ENCODE results near the gene NUTM2F. TPM values are rescaled to one million over a fixed set of nuclear protein-coding genes. Genes with fewer than 3 reads are reported as not detected.
"Not testable (repeated sequence)": the region's sequence is repeated elsewhere in the genome, so short reads cannot be mapped to it uniquely, and the experiment has no call there.

Gene NUTM2F
- total and polyA plus RNA-seq, 4 donors = 0.04 TPM; not detected in 3

GRCh38 chr9:94325583-94325982, 2.9 kb downstream of the NUTM2F start:
- not testable (repeated sequence) for H3K9me3 ChIP-seq (ENCODE audit: control insufficient read depth in 4 of 4, insufficient read depth in 3 of 4, low read length in 3 of 4); DNase-seq; H3K4me3 ChIP-seq; H3K36me3 ChIP-seq (ENCODE audit: control insufficient read depth in 4 of 4, insufficient read depth in 4 of 4, low read length in 4 of 4); H3K4me1 ChIP-seq (ENCODE audit: control insufficient read depth in 5 of 5, insufficient read depth in 5 of 5, low read length in 5 of 5); H3K27ac ChIP-seq (ENCODE audit: low read depth in 1 of 2, low read length in 1 of 2); H3K27me3 ChIP-seq (ENCODE audit: control insufficient read depth in 3 of 3, insufficient read depth in 3 of 3, low read length in 2 of 3); ATAC-seq (ENCODE audit: insufficient read depth, low FRiP score); H3K9ac ChIP-seq (ENCODE audit: insufficient read depth in 1 of 2, low read length in 2 of 2)
- 78 to 87% methylated on average over 14 to 15 of the region's 16 CpGs for WGBS, 2 donors

DNA sequence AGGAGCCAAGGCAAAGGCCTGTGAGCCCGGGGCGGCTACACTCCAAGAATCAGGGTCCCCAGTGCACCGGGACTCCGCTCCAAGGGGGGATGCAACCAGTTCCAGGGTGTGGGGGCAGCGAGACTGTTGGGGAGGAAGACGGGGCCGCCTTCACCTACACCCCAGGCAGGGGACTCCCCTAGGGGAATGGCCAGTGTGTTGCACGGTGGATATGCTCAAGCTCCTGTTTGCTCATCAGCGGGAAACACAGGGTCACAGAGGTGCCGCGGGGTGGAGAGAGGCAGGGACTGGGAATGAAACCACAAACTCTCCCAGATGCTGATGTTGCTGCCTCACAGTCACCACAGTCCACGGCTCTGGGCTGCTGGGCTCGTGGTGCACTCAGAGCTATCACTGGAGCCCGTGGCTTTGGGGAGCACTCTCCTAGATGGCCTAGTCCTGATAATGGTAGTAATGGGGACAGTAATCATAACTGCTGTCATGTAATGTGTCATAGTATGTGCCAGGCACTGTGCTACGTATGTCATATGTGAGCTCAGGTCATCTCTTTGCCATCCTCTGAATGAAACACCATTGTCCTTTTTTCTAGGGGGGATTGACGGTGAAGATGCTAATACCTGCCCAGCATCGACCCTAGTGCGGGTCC, 5.2 kb downstream of the NUTM2F start:
- not testable (repeated sequence) for H3K9ac ChIP-seq (ENCODE audit: insufficient read depth in 1 of 2, low read length in 2 of 2); H3K27ac ChIP-seq (ENCODE audit: low read depth in 1 of 2, low read length in 1 of 2); H3K4me1 ChIP-seq (ENCODE audit: control insufficient read depth in 5 of 5, insufficient read depth in 5 of 5, low read length in 5 of 5); H3K4me3 ChIP-seq; H3K36me3 ChIP-seq (ENCODE audit: control insufficient read depth in 4 of 4, insufficient read depth in 4 of 4, low read length in 4 of 4); ATAC-seq (ENCODE audit: insufficient read depth, low FRiP score); H3K27me3 ChIP-seq (ENCODE audit: control insufficient read depth in 3 of 3, insufficient read depth in 3 of 3, low read length in 2 of 3); H3K9me3 ChIP-seq (ENCODE audit: control insufficient read depth in 4 of 4, insufficient read depth in 3 of 4, low read length in 3 of 4); DNase-seq
- WGBS, 2 donors = 86 to 91% methylated on average over 12 to 13 of the region's 18 CpGs

- ATAC-seq (ENCODE audit: insufficient read depth, low FRiP score); H3K9ac ChIP-seq (ENCODE audit: insufficient read depth in 1 of 2, low read length in 2 of 2); H3K27me3 ChIP-seq (ENCODE audit: control insufficient read depth in 3 of 3, insufficient read depth in 3 of 3, low read length in 2 of 3); DNase-seq; H3K4me1 ChIP-seq (ENCODE audit: control insufficient read depth in 5 of 5, insufficient read depth in 5 of 5, low read length in 5 of 5); H3K9me3 ChIP-seq (ENCODE audit: control insufficient read depth in 4 of 4, insufficient read depth in 3 of 4, low read length in 3 of 4); H3K36me3 ChIP-seq (ENCODE audit: control insufficient read depth in 4 of 4, insufficient read depth in 4 of 4, low read length in 4 of 4); H3K27ac ChIP-seq (ENCODE audit: low read depth in 1 of 2, low read length in 1 of 2); H3K4me3 ChIP-seq: not testable (repeated sequence)
- WGBS, 2 donors = 83 to 89% methylated on average over 4 to 8 of the region's 9 CpGs
Measured at GRCh38 chr9:94322342-94322940, 6.0 kb downstream of the NUTM2F start.

GRCh38 chr9:94317949-94318657, 10.3 kb downstream of the NUTM2F start:
- not testable (repeated sequence) for H3K4me3 ChIP-seq; H3K36me3 ChIP-seq (ENCODE audit: control insufficient read depth in 4 of 4, insufficient read depth in 4 of 4, low read length in 4 of 4); DNase-seq; H3K9me3 ChIP-seq (ENCODE audit: control insufficient read depth in 4 of 4, insufficient read depth in 3 of 4, low read length in 3 of 4); H3K9ac ChIP-seq (ENCODE audit: insufficient read depth in 1 of 2, low read length in 2 of 2); ATAC-seq (ENCODE audit: insufficient read depth, low FRiP score); H3K27me3 ChIP-seq (ENCODE audit: control insufficient read depth in 3 of 3, insufficient read depth in 3 of 3, low read length in 2 of 3); H3K4me1 ChIP-seq (ENCODE audit: control insufficient read depth in 5 of 5, insufficient read depth in 5 of 5, low read length in 5 of 5); H3K27ac ChIP-seq (ENCODE audit: low read depth in 1 of 2, low read length in 1 of 2)
- 60% methylated on average over 1 of the region's 10 CpGs; no CpG with 5 or more reads in 1 of the 2 donors for WGBS, 2 donors

- H3K36me3 ChIP-seq (ENCODE audit: control insufficient read depth in 4 of 4, insufficient read depth in 4 of 4, low read length in 4 of 4); H3K27ac ChIP-seq (ENCODE audit: low read depth in 1 of 2, low read length in 1 of 2); H3K27me3 ChIP-seq (ENCODE audit: control insufficient read depth in 3 of 3, insufficient read depth in 3 of 3, low read length in 2 of 3); H3K9me3 ChIP-seq (ENCODE audit: control insufficient read depth in 4 of 4, insufficient read depth in 3 of 4, low read length in 3 of 4); H3K4me3 ChIP-seq; H3K9ac ChIP-seq (ENCODE audit: insufficient read depth in 1 of 2, low read length in 2 of 2); ATAC-seq (ENCODE audit: insufficient read depth, low FRiP score); H3K4me1 ChIP-seq (ENCODE audit: control insufficient read depth in 5 of 5, insufficient read depth in 5 of 5, low read length in 5 of 5); DNase-seq: not testable (repeated sequence)
- 76% methylated on average over 2 of the region's 5 CpGs; no CpG with 5 or more reads in 1 of the 2 donors for WGBS, 2 donors
Measured at GRCh38 chr9:94316236-94316635, 12.2 kb downstream of the NUTM2F start.

- not testable (repeated sequence) for H3K27ac ChIP-seq (ENCODE audit: low read depth in 1 of 2, low read length in 1 of 2); H3K27me3 ChIP-seq (ENCODE audit: control insufficient read depth in 3 of 3, insufficient read depth in 3 of 3, low read length in 2 of 3); H3K9me3 ChIP-seq (ENCODE audit: control insufficient read depth in 4 of 4, insufficient read depth in 3 of 4, low read length in 3 of 4); H3K9ac ChIP-seq (ENCODE audit: insufficient read depth in 1 of 2, low read length in 2 of 2); DNase-seq; H3K4me1 ChIP-seq (ENCODE audit: control insufficient read depth in 5 of 5, insufficient read depth in 5 of 5, low read length in 5 of 5); H3K36me3 ChIP-seq (ENCODE audit: control insufficient read depth in 4 of 4, insufficient read depth in 4 of 4, low read length in 4 of 4); ATAC-seq (ENCODE audit: insufficient read depth, low FRiP score); H3K4me3 ChIP-seq
- WGBS, 2 donors = 94 to 100% methylated on average over 2 to 7 of the region's 15 CpGs
Measured at GRCh38 chr9:94315034-94315984, 13.1 kb downstream of the NUTM2F start.
